ENCODE results near the gene ALAS1. TPM values are rescaled to one million over a fixed set of nuclear protein-coding genes. Genes with fewer than 3 reads are reported as not detected.

The ALAS1 gene
- total RNA-seq, 1 experiment from 2014 or later = 89.4 TPM

GRCh38 chr3:52256159-52256558, 58.2 kb downstream of the ALAS1 start:
- peaks cover 28% of the 10 kb centered on the region for H3K36me3 ChIP-seq (ENCODE audit: control insufficient read depth, insufficient read depth, low read length)
- CTCF ChIA-PET = no interaction called here
- no peak for TF ChIP-seq REST (IDR thresholded peaks at IDR 0.05; ENCODE audit: insufficient read depth in 1 of 2, low read depth in 2 of 2, low read length in 1 of 2)
- no peak for TF ChIP-seq POLR2AphosphoS5 (IDR thresholded peaks at IDR 0.05; ENCODE audit: low read depth, low read length)
- TF ChIP-seq TCF7L2 (IDR thresholded peaks at IDR 0.05; ENCODE audit: low read depth, low read length) = no peak
- no peak for TF ChIP-seq CTCF (IDR thresholded peaks at IDR 0.05)
- TF ChIP-seq SIN3A (IDR thresholded peaks at IDR 0.05; ENCODE audit: borderline replicate concordance, insufficient read depth, low read depth, low read length) = no peak

GRCh38 chr3:52256622-52257021, 58.7 kb downstream of the ALAS1 start:
- in situ Hi-C loops (cut with HindIII; ENCODE audit: low pct_unique_long_range_greater_than_20kb, low sequenced_read_pairs) = no loop called here
- H3K36me3 ChIP-seq (ENCODE audit: control insufficient read depth, insufficient read depth, low read length) = peaks cover 33% of the 10 kb centered on the region
- H3K9me3 ChIP-seq (ENCODE audit: control insufficient read depth, insufficient read depth, low read depth, low read length) = no peaks in the 10 kb centered on the region
- intact Hi-C loops (cut with micrococcal nuclease; ENCODE audit: unreplicated experiment) = no loop called here
- no peak for ATAC-seq
- POLR2A ChIA-PET = no interaction called here
- no TSS peak for BruUV-seq (replicated peaks)
- no peaks in the 10 kb centered on the region for H3K4me1 ChIP-seq (ENCODE audit: control insufficient read depth, insufficient read depth, low read length)
- no peak overlapping the region for H3K4me3 ChIP-seq (ENCODE audit: low read depth in 2 of 2, low read length in 2 of 2)
- TF ChIP-seq TCF7L2 (IDR thresholded peaks at IDR 0.05; ENCODE audit: low read depth, low read length) = no peak
- no peak for TF ChIP-seq CTCF (IDR thresholded peaks at IDR 0.05)
- no peak for TF ChIP-seq REST (IDR thresholded peaks at IDR 0.05; ENCODE audit: insufficient read depth in 1 of 2, low read depth in 2 of 2, low read length in 1 of 2)
- no peak for TF ChIP-seq SIN3A (IDR thresholded peaks at IDR 0.05; ENCODE audit: borderline replicate concordance, insufficient read depth, low read depth, low read length)
- TF ChIP-seq POLR2AphosphoS5 (IDR thresholded peaks at IDR 0.05; ENCODE audit: low read depth, low read length) = no peak
- no peak for DNase-seq (ENCODE audit: low read depth, low spot score)
- CTCF ChIA-PET = no interaction called here
- H3K27ac ChIP-seq (ENCODE audit: low read length) = no peak overlapping the region
- H3K27me3 ChIP-seq (ENCODE audit: control insufficient read depth, insufficient read depth, low read length) = no peaks in the 10 kb centered on the region

More at GRCh38 chr3:52256159-52256558, 58.2 kb downstream of the ALAS1 start:
- H3K27me3 ChIP-seq (ENCODE audit: control insufficient read depth, insufficient read depth, low read length) = no peaks in the 10 kb centered on the region
- DNase-seq (ENCODE audit: low read depth, low spot score) = no peak
- no peaks in the 10 kb centered on the region for H3K4me1 ChIP-seq (ENCODE audit: control insufficient read depth, insufficient read depth, low read length)
- intact Hi-C loops (cut with micrococcal nuclease; ENCODE audit: unreplicated experiment) = no loop called here
- no peak overlapping the region for H3K27ac ChIP-seq (ENCODE audit: low read length)
- in situ Hi-C loops (cut with HindIII; ENCODE audit: low pct_unique_long_range_greater_than_20kb, low sequenced_read_pairs) = no loop called here
- ATAC-seq = no peak
- POLR2A ChIA-PET = no interaction called here
- no TSS peak for BruUV-seq (replicated peaks)
- no peak overlapping the region for H3K4me3 ChIP-seq (ENCODE audit: low read depth in 2 of 2, low read length in 2 of 2)
- no peaks in the 10 kb centered on the region for H3K9me3 ChIP-seq (ENCODE audit: control insufficient read depth, insufficient read depth, low read depth, low read length)
